Measurements from ENCODE around the gene SIDT1.

Gene SIDT1

GRCh38 chr3:113678773-113679172, 146.4 kb downstream of the SIDT1 start:
- Histone ChIP-seq H4K20me1 (ENCODE audit: insufficient read depth, low read length, poor library complexity, severe bottlenecking) (no peaks in the 10 kb centered on the region), H3K9me2 (replicated peaks; ENCODE audit: low read depth, low read length) (no peaks in the 10 kb centered on the region), H3K79me2 (ENCODE audit: insufficient read depth, low read length) (no peaks in the 10 kb centered on the region), H3K4me3 (ENCODE audit: low read length, poor library complexity, severe bottlenecking) (no peak overlapping the region), H3K4me2 (ENCODE audit: low read depth, low read length, poor library complexity, severe bottlenecking) (no peak overlapping the region), H3K4me1 (ENCODE audit: insufficient read depth, low read length, poor library complexity, severe bottlenecking) (no peaks in the 10 kb centered on the region), H3K9me3 (ENCODE audit: insufficient read depth, low read depth, low read length) (no peaks in the 10 kb centered on the region), H3F3A (ENCODE audit: low read depth) (no peaks in the 10 kb centered on the region), H2AFZ (ENCODE audit: low read length) (no peak overlapping the region), H3K9ac (ENCODE audit: low read depth, low read length, poor library complexity, severe bottlenecking) (no peak overlapping the region), H3K36me3 (ENCODE audit: insufficient read depth, low read length) (peaks cover 21% of the 10 kb centered on the region; the same call in 1 of the 2 replicates), H3K27me3 (ENCODE audit: insufficient read depth, low read length, poor library complexity, severe bottlenecking) (no peaks in the 10 kb centered on the region)
- no peak for TF ChIP-seq CTCF (conservative IDR thresholded peaks at IDR 0.05; ENCODE audit: low read length)
- no peak for TF ChIP-seq EZH2phosphoT487 (IDR thresholded peaks at IDR 0.05; ENCODE audit: borderline replicate concordance)
